ENCODE data around the gene MAP3K14.

The MAP3K14 gene

GRCh38 chr17:45313996-45314740 is 2.7 kb downstream of the MAP3K14 start:
- no peaks in the 10 kb centered on the region for H4K20me1 ChIP-seq (ENCODE audit: insufficient read depth)
- peaks cover 72% of the 10 kb centered on the region for H3K4me1 ChIP-seq (ENCODE audit: low read depth, poor library complexity, severe bottlenecking)
- peak overlapping the region; percentile 92 for H3K4me2 ChIP-seq
- peak overlapping the region; percentile 89 for H3K27ac ChIP-seq
- no peak overlapping the region for H3K4me3 ChIP-seq (IDR thresholded peaks at IDR 0.05; ENCODE audit: insufficient read depth, low read depth, low read length)
- TF ChIP-seq CTCF (conservative IDR thresholded peaks at IDR 0.05; ENCODE audit: low read depth, low read length), result no peak
- H3K27me3 ChIP-seq (ENCODE audit: insufficient read depth, low read depth), result no peaks in the 10 kb centered on the region
- peak overlapping the region; percentile 64; the same call in 1 of the 2 replicates for H3K9ac ChIP-seq
- H3K36me3 ChIP-seq (ENCODE audit: insufficient read depth), result no peaks in the 10 kb centered on the region
- no peak overlapping the region for H2AFZ ChIP-seq (ENCODE audit: low read depth)
- H3K79me2 ChIP-seq (ENCODE audit: insufficient read depth, low read depth), result peaks cover 70% of the 10 kb centered on the region

- Histone ChIP-seq H3K79me2 (ENCODE audit: insufficient read depth, low read depth) (peaks cover 77% of the 10 kb centered on the region), H3K27ac (peak overlapping the region; percentile 89), H2AFZ (ENCODE audit: low read depth) (no peak overlapping the region), H4K20me1 (ENCODE audit: insufficient read depth) (no peaks in the 10 kb centered on the region), H3K36me3 (ENCODE audit: insufficient read depth) (no peaks in the 10 kb centered on the region), H3K4me2 (peak overlapping the region; percentile 92), H3K4me3 (IDR thresholded peaks at IDR 0.05; ENCODE audit: insufficient read depth, low read depth, low read length) (no peak overlapping the region), H3K4me1 (ENCODE audit: low read depth, poor library complexity, severe bottlenecking) (peaks cover 76% of the 10 kb centered on the region), H3K27me3 (ENCODE audit: insufficient read depth, low read depth) (no peaks in the 10 kb centered on the region), H3K9ac (peak overlapping the region; percentile 64; the same call in 1 of the 2 replicates)
- TF ChIP-seq CTCF (conservative IDR thresholded peaks at IDR 0.05; ENCODE audit: low read depth, low read length), result no peak
These were observed 3.4 kb downstream of the MAP3K14 start for GRCh38 chr17:45313421-45313771.

- H3K9ac ChIP-seq, result peak overlapping the region; percentile 64; the same call in 1 of the 2 replicates
- no peak for TF ChIP-seq CTCF (conservative IDR thresholded peaks at IDR 0.05; ENCODE audit: low read depth, low read length)
- peaks cover 84% of the 10 kb centered on the region for H3K79me2 ChIP-seq (ENCODE audit: insufficient read depth, low read depth)
- H3K27ac ChIP-seq, result peak overlapping the region; percentile 89
- H3K36me3 ChIP-seq (ENCODE audit: insufficient read depth), result no peaks in the 10 kb centered on the region
- 0 out of 2 replicates have a peak overlapping the region, but pooled peaks have one; percentile 1 for H2AFZ ChIP-seq (ENCODE audit: low read depth)
- peak overlapping the region; percentile 92 for H3K4me2 ChIP-seq
- H3K27me3 ChIP-seq (ENCODE audit: insufficient read depth, low read depth), result no peaks in the 10 kb centered on the region
- H3K4me1 ChIP-seq (ENCODE audit: low read depth, poor library complexity, severe bottlenecking), result peaks cover 76% of the 10 kb centered on the region
- H4K20me1 ChIP-seq (ENCODE audit: insufficient read depth), result no peaks in the 10 kb centered on the region
- H3K4me3 ChIP-seq (IDR thresholded peaks at IDR 0.05; ENCODE audit: insufficient read depth, low read depth, low read length), result peak overlapping the region; percentile 38
These were observed 4.1 kb downstream of the MAP3K14 start for GRCh38 chr17:45312477-45313420.

GRCh38 chr17:45311760-45312476 is 4.9 kb downstream of the MAP3K14 start:
- Histone ChIP-seq H3K79me2 (ENCODE audit: insufficient read depth, low read depth) (peaks cover 89% of the 10 kb centered on the region), H3K4me3 (IDR thresholded peaks at IDR 0.05; ENCODE audit: insufficient read depth, low read depth, low read length) (peak overlapping the region; percentile 38), H3K9ac (peak overlapping the region; percentile 64), H3K36me3 (ENCODE audit: insufficient read depth) (no peaks in the 10 kb centered on the region), H3K4me2 (peak overlapping the region; percentile 92), H3K27ac (peak overlapping the region; percentile 89), H2AFZ (ENCODE audit: low read depth) (0 out of 2 replicates have a peak overlapping the region, but pooled peaks have one; percentile 4), H3K4me1 (ENCODE audit: low read depth, poor library complexity, severe bottlenecking) (peaks cover 84% of the 10 kb centered on the region), H3K27me3 (ENCODE audit: insufficient read depth, low read depth) (no peaks in the 10 kb centered on the region), H4K20me1 (ENCODE audit: insufficient read depth) (no peaks in the 10 kb centered on the region)
- TF ChIP-seq CTCF (conservative IDR thresholded peaks at IDR 0.05; ENCODE audit: low read depth, low read length), result no peak
